Thyroid gland (tissue), 4 donors: ENCODE measurements around the gene GLIS1. TPM values are rescaled to one million over a fixed set of nuclear protein-coding genes. Genes with fewer than 3 reads are reported as not detected.
A peak's percentile ranks its signal among the peaks of the same experiment; 100 is the strongest.

ENCODE experiments used
- DNase-seq, 2 donors: peaks; one replicate each; pipeline ENCODE4 v3.0.0-alpha.2; 2019
- H3K27ac ChIP-seq, 3 donors: fragments of 200-600 bp; sonication (generic); 1 replicate in 2 of 3; 2 replicates in 1 of 3; pipeline ENCODE4 v1.5.1; 2016 to 2019; ENCODE audit warnings: mild to moderate bottlenecking in 1 of 3, moderate library complexity in 1 of 3
- H3K27me3 ChIP-seq: fragments of 200-600 bp; sonication (generic); one replicate; pipeline ENCODE4 v1.5.1; 2019
- H3K36me3 ChIP-seq, 2 donors: fragments of 200-600 bp; sonication (generic); one replicate each; pipeline ENCODE4 v1.5.1; 2016 to 2019
- H3K4me1 ChIP-seq, 2 donors: fragments of 200-600 bp; sonication (generic); one replicate each; pipeline ENCODE4 v1.5.1; 2017 to 2019
- H3K4me3 ChIP-seq, 3 donors: fragments of 200-600 bp; sonication (generic); replicated peaks in 1 of 3; 1 replicate in 2 of 3; 2 replicates in 1 of 3; pipeline ENCODE4 v1.5.1; 2016; ENCODE audit warnings: mild to moderate bottlenecking in 1 of 3
- H3K9me3 ChIP-seq: fragments of 200-600 bp; sonication (generic); one replicate; pipeline ENCODE4 v1.5.1; 2017
- POLR2A ChIP-seq, 2 donors: fragments of 450-650 bp; IDR thresholded peaks; one replicate each; pipeline ENCODE4 v1.6.1; 2017; ENCODE audit warnings: antibody characterized with exemption in 2 of 2, mild to moderate bottlenecking in 2 of 2, moderate library complexity in 1 of 2
- WGBS, 2 donors: methylation state at CpG; one replicate each; pipeline ENCODE4 v1.1.5; 2017; 5-methylcytosine and 5-hydroxymethylcytosine counted together
- intact Hi-C: fragments of 100-400 bp; cut with DNase I; formaldehyde crosslinking; loops from one replicate; pipeline ENCODE4 v1.15.1; 2023
- total RNA-seq, 4 donors: library from RNA; depleted of rRNA; stranded (reverse); fragments of >200 nt; gene quantifications; one replicate each; pipeline ENCODE4 v1.2.3, GENCODE V29; 2016
- TF ChIP-seq, protein P1 (sequence below), 6 experiments: fragments of 200-600 bp in 3 of 6; fragments of 450-650 bp in 3 of 6; sonication (generic) in 3 of 6; IDR thresholded peaks; one replicate each; pipeline ENCODE4 v1.5.1; 2016 to 2019; ENCODE audit warnings: antibody characterized with exemption in 6 of 6, mild to moderate bottlenecking in 2 of 6, inconsistent platforms in 1 of 6, moderate library complexity in 1 of 6

GLIS1 gene
- total RNA-seq, 4 donors from 2014 or later = 0.29 TPM; not detected in 3

DNA sequence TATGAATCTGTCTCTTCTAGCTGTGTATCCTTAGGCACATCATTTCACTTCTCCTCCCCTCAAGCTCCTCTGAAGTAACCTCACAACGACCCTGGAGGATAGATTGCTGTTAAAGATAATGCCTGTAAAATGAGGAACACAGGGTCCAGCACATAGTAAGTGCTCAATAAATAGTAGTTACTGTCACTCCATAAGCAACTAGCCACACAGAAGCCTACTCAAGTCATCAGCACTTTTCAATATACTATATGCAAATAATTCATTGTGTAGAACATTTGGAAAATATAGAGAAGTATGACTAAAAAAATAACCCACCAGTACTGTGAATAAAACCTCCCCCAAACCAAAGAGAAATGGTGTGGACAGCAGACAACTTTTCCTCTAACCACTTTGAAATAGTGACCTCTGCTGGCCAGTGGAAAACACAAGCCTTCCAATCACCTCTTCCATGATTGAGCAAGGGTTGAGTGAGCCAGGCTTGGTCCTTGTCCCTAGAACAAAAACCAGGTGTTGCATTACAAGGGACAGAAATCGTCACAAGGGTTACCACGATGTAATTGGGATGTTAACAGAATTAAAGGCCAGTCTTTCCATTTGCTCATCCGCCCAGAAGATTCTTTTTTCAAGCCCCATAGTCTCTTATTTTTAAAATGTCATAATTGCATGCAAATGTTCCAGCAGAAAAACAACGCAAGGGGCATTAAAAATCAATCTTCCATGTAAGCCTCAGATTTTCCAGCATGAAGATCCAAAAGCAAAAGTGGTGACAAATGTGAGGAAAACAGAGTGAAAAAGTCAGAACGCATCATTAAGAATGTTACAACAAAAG, 15.7 kb upstream of the GLIS1 start:
- Histone ChIP-seq H3K27me3 (no peaks in the 10 kb centered on the region), H3K36me3 (no peaks in the 10 kb centered on the region), H3K9me3 (no peaks in the 10 kb centered on the region), H3K4me3 (no peak overlapping the region), H3K27ac (no peak overlapping the region), H3K4me1 (no peaks in the 10 kb centered on the region)
- peak; percentile 28 to 41 for DNase-seq
- no peak for TF ChIP-seq POLR2A (IDR thresholded peaks at IDR 0.05)
- TF ChIP-seq, protein P1, sequence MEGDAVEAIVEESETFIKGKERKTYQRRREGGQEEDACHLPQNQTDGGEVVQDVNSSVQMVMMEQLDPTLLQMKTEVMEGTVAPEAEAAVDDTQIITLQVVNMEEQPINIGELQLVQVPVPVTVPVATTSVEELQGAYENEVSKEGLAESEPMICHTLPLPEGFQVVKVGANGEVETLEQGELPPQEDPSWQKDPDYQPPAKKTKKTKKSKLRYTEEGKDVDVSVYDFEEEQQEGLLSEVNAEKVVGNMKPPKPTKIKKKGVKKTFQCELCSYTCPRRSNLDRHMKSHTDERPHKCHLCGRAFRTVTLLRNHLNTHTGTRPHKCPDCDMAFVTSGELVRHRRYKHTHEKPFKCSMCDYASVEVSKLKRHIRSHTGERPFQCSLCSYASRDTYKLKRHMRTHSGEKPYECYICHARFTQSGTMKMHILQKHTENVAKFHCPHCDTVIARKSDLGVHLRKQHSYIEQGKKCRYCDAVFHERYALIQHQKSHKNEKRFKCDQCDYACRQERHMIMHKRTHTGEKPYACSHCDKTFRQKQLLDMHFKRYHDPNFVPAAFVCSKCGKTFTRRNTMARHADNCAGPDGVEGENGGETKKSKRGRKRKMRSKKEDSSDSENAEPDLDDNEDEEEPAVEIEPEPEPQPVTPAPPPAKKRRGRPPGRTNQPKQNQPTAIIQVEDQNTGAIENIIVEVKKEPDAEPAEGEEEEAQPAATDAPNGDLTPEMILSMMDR (IDR thresholded peaks at IDR 0.05) = peak; percentile 19 to 54 (median 41)
- intact Hi-C loops = no loop called here
- 48 to 51% methylated on average over 6 of the region's 6 CpGs for WGBS, 2 donors

DNA sequence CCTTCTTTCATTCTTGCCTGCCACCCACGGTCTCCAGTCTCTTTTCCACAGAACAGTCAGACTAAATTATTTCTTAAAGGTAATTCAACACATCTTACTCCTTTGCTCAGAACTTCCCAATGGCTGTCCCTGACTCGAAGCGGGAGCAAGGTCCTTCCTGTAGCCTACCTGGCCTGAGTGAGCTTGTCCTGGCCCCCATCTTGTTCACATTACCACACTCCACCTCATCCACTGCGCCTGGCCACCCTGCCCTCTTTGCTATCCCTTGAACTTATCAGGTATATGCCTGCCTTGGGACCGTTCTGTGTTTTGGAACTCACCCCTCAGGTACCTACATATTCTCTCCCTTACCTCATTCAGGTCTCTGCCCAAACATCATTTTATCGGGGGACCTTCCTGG, 13.3 kb upstream of the GLIS1 start:
- Histone ChIP-seq H3K4me1 (no peaks in the 10 kb centered on the region), H3K4me3 (no peak overlapping the region), H3K27me3 (no peaks in the 10 kb centered on the region), H3K36me3 (no peaks in the 10 kb centered on the region), H3K9me3 (no peaks in the 10 kb centered on the region), H3K27ac (no peak overlapping the region)
- DNase-seq = no peak
- intact Hi-C loops = loop anchor here (2.0 kb wide), 1 partner anchor 267 kb away; no protein-coding TSS in a partner anchor
- 86 to 91% methylated on average over 6 of the region's 6 CpGs for WGBS, 2 donors
- TF ChIP-seq, protein P1 (IDR thresholded peaks at IDR 0.05) = no peak
- no peak for TF ChIP-seq POLR2A (IDR thresholded peaks at IDR 0.05)

DNA sequence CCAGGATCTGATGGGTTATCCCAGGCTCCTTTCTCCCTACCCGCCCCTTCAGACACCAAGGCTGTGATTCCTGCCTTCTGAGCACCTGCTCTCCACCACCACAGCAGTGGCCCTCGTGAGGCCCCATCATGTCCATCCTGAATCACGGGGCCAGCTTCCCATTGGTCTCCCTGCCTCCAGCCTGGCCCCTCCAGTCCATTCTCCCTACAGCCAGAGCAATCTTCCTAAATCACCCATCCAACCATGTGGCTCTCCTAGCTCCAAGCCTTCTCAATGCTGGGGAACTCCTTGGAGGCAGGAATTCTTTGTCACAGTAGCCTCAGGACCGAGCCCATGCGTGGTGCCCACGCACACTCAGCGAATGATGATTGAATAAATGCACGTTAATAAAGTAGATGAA, 8.9 kb upstream of the GLIS1 start:
- DNase-seq = no peak
- H3K36me3 ChIP-seq = no peaks in the 10 kb centered on the region
- no peaks in the 10 kb centered on the region for H3K27me3 ChIP-seq
- 90 to 91% methylated on average over 8 of the region's 8 CpGs for WGBS, 2 donors
- no peak overlapping the region for H3K4me3 ChIP-seq
- no peaks in the 10 kb centered on the region for H3K4me1 ChIP-seq
- intact Hi-C loops = no loop called here
- H3K27ac ChIP-seq = no peak overlapping the region
- H3K9me3 ChIP-seq = no peaks in the 10 kb centered on the region
- TF ChIP-seq, protein P1 (IDR thresholded peaks at IDR 0.05) = no peak
- no peak for TF ChIP-seq POLR2A (IDR thresholded peaks at IDR 0.05)

DNA sequence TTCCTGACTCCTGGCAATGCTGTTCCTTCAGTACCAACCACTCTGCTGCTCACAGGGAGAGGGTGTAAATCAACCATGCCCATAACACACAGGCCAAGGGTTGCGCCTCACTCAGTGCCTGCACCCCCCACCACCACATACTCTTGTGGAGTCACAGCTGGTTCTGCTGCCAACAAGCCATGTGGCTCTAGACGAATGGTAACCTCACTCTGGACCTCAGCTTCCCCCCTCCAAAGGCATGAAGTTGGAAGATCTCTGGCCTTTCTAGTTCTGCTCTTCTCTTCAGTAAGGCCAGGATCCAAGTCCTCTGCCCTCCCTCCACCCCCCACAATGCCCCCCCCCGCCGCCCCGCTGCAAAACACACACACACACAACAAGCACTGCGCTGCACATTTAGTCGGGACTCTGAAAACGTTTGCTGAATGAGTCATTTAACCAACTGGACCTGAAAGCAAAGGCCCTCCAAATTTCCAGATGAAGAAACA, 1.7 kb upstream of the GLIS1 start:
- WGBS, 2 donors = 38 to 52% methylated on average over 7 to 8 of the region's 8 CpGs
- H3K27me3 ChIP-seq = no peaks in the 10 kb centered on the region

More for the DNA sequence above, 1.7 kb upstream of the GLIS1 start:
- intact Hi-C loops = no loop called here
- H3K27ac ChIP-seq = no peak overlapping the region
- H3K4me1 ChIP-seq = peaks cover 16 to 21% of the 10 kb centered on the region in 2 donors
- DNase-seq = peak; percentile 42 to 51
- TF ChIP-seq POLR2A (IDR thresholded peaks at IDR 0.05) = no peak
- TF ChIP-seq, protein P1 (IDR thresholded peaks at IDR 0.05) = no peak
- no peak overlapping the region for H3K4me3 ChIP-seq
- no peaks in the 10 kb centered on the region for H3K36me3 ChIP-seq
- no peaks in the 10 kb centered on the region for H3K9me3 ChIP-seq
